SU-DHL-6 (cell line): ENCODE results near the gene LRRC4B.

ENCODE experiments used
- EZH2phosphoT487 ChIP-seq: fragments of 200-600 bp; sonication (generic), shearing (Covaris generic); conservative IDR thresholded peaks from 2 replicates; pipeline ENCODE4 v1.6.1; 2018; ENCODE audit warnings: mild to moderate bottlenecking, antibody characterized with exemption, low read length, moderate library complexity, mixed read lengths
- TF ChIP-seq, protein P1 (sequence below): fragments of 200-600 bp; sonication (generic); IDR thresholded peaks from one replicate; pipeline ENCODE4 v1.5.1; 2017; ENCODE audit warnings: antibody characterized with exemption, mild to moderate bottlenecking, low read length, moderate library complexity; ENCODE audit not compliant: insufficient read depth, poor library complexity, severe bottlenecking

GRCh38 chr19:50562996-50563395 lies 5.2 kb downstream of the LRRC4B start:
- TF ChIP-seq, protein P1, sequence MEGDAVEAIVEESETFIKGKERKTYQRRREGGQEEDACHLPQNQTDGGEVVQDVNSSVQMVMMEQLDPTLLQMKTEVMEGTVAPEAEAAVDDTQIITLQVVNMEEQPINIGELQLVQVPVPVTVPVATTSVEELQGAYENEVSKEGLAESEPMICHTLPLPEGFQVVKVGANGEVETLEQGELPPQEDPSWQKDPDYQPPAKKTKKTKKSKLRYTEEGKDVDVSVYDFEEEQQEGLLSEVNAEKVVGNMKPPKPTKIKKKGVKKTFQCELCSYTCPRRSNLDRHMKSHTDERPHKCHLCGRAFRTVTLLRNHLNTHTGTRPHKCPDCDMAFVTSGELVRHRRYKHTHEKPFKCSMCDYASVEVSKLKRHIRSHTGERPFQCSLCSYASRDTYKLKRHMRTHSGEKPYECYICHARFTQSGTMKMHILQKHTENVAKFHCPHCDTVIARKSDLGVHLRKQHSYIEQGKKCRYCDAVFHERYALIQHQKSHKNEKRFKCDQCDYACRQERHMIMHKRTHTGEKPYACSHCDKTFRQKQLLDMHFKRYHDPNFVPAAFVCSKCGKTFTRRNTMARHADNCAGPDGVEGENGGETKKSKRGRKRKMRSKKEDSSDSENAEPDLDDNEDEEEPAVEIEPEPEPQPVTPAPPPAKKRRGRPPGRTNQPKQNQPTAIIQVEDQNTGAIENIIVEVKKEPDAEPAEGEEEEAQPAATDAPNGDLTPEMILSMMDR, result no peak
- TF ChIP-seq EZH2phosphoT487, result no peak
